Tibial nerve (tissue), 4 donors: ENCODE data around the gene CHAF1B.

Experiments
- CTCF ChIP-seq, 5 experiments: fragments of 200-600 bp in 3 of 5; fragments of 450-650 bp in 2 of 5; sonication (generic) in 3 of 5; IDR thresholded peaks; one replicate each; pipeline ENCODE4 v1.5.1; 2016 to 2019; ENCODE audit warnings: antibody characterized with exemption in 5 of 5, mild to moderate bottlenecking in 3 of 5, moderate library complexity in 2 of 5
- EP300 ChIP-seq, 2 donors: sonication (generic); formaldehyde crosslinking; IDR thresholded peaks; one replicate each; pipeline ENCODE4 v1.6.1; 2017; ENCODE audit warnings: antibody characterized with exemption in 2 of 2, mild to moderate bottlenecking in 1 of 2
- POLR2A ChIP-seq, 2 donors: fragments of 450-650 bp; IDR thresholded peaks; one replicate each; pipeline ENCODE4 v1.6.1; 2017; ENCODE audit warnings: antibody characterized with exemption in 2 of 2, mild to moderate bottlenecking in 2 of 2, moderate library complexity in 2 of 2

DNA sequence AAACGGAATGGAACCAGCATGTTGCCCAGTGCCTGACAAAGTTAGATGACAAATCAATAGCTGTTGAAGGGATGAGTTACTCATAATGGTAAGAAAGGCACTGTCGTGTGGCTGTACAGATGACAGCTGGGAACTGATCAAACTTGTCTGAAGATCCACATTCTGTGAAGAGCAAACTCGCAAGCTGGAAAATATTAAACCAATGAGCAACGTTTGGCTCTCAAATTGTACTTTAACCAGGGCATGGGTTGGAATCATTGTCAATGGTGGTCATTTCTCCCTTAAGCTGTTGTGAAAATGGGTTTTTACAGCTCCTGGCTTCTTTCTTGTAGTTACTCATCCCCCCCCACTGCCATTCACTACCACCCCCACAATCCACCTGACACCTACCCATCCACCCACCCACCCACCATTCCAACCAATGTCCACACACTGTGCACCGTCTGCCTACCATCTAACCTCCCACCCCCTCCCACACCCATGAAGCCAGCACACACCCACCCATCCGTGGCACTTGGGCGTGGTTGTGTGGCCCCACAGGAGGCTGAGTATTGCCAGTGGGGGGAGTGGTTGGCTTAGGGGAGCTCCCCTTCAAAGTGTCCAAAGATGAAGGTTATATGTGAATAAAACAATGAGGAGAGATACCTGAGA lies 48.0 kb downstream of the CHAF1B start:
- no peak for TF ChIP-seq POLR2A (IDR thresholded peaks at IDR 0.05)
- TF ChIP-seq CTCF (IDR thresholded peaks at IDR 0.05), result no peak
- TF ChIP-seq EP300 (IDR thresholded peaks at IDR 0.05), result no peak
